Effector CD4-positive, alpha-beta T cell (primary cell): ENCODE measurements around the gene OSBPL9.

Experiments
- DNase-seq: peaks from one replicate; pipeline ENCODE4 v3.0.0-alpha.2; 2020

OSBPL9 gene

GRCh38 chr1:51744506-51745303, 127.8 kb downstream of the OSBPL9 start:
- no peak for DNase-seq

- no peak for DNase-seq
These were observed 128.3 kb downstream of the OSBPL9 start for GRCh38 chr1:51745304-51745570.

GRCh38 chr1:51749151-51749550, 132.3 kb downstream of the OSBPL9 start:
- no peak for DNase-seq

GRCh38 chr1:51750218-51750617, 133.3 kb downstream of the OSBPL9 start:
- no peak for DNase-seq

GRCh38 chr1:51750729-51751128, 133.8 kb downstream of the OSBPL9 start:
- DNase-seq, result no peak

- DNase-seq, result no peak
These were observed 135.4 kb downstream of the OSBPL9 start for GRCh38 chr1:51752073-51752948.

GRCh38 chr1:51753969-51754368, 137.1 kb downstream of the OSBPL9 start:
- DNase-seq, result no peak

- no peak for DNase-seq
These were observed 137.8 kb downstream of the OSBPL9 start for GRCh38 chr1:51754666-51755065.

GRCh38 chr1:51755437-51755836, 138.5 kb downstream of the OSBPL9 start:
- no peak for DNase-seq

- DNase-seq, result no peak
These were observed 139.4 kb downstream of the OSBPL9 start for GRCh38 chr1:51756290-51756689.

- no peak for DNase-seq
These were observed 141.4 kb downstream of the OSBPL9 start for GRCh38 chr1:51758310-51758709.

GRCh38 chr1:51760872-51761271, 144.0 kb downstream of the OSBPL9 start:
- DNase-seq, result no peak

GRCh38 chr1:51761351-51761750, 144.5 kb downstream of the OSBPL9 start:
- DNase-seq, result no peak

GRCh38 chr1:51768971-51769588, 152.2 kb downstream of the OSBPL9 start:
- DNase-seq, result no peak

GRCh38 chr1:51776408-51776807, 159.5 kb downstream of the OSBPL9 start:
- DNase-seq, result no peak

- DNase-seq, result no peak
These were observed 164.0 kb downstream of the OSBPL9 start for GRCh38 chr1:51780927-51781326.

- DNase-seq, result no peak
These were observed 168.1 kb downstream of the OSBPL9 start for GRCh38 chr1:51784997-51785421.

GRCh38 chr1:51788938-51789337, 172.0 kb downstream of the OSBPL9 start:
- DNase-seq, result no peak

- DNase-seq, result no peak
These were observed 172.4 kb downstream of the OSBPL9 start for GRCh38 chr1:51789342-51789741.

GRCh38 chr1:51790385-51790784, 173.5 kb downstream of the OSBPL9 start:
- no peak for DNase-seq

- no peak for DNase-seq
These were observed 175.0 kb downstream of the OSBPL9 start for GRCh38 chr1:51791888-51792287.

- no peak for DNase-seq
These were observed 176.0 kb downstream of the OSBPL9 start for GRCh38 chr1:51792864-51793263.

GRCh38 chr1:51794260-51794659, 177.4 kb downstream of the OSBPL9 start:
- DNase-seq, result no peak

GRCh38 chr1:51794868-51795267, 178.0 kb downstream of the OSBPL9 start:
- DNase-seq, result no peak
